Inflammatory macrophage treated with lipopolysaccharide for 1 hour (primary cell): ENCODE measurements around the gene CLCA1.

ENCODE experiments used
- DNase-seq, 2 donors: peaks; one replicate each; pipeline ENCODE4 v3.0.0-alpha.2; 2020 to 2022

CLCA1 gene

DNA sequence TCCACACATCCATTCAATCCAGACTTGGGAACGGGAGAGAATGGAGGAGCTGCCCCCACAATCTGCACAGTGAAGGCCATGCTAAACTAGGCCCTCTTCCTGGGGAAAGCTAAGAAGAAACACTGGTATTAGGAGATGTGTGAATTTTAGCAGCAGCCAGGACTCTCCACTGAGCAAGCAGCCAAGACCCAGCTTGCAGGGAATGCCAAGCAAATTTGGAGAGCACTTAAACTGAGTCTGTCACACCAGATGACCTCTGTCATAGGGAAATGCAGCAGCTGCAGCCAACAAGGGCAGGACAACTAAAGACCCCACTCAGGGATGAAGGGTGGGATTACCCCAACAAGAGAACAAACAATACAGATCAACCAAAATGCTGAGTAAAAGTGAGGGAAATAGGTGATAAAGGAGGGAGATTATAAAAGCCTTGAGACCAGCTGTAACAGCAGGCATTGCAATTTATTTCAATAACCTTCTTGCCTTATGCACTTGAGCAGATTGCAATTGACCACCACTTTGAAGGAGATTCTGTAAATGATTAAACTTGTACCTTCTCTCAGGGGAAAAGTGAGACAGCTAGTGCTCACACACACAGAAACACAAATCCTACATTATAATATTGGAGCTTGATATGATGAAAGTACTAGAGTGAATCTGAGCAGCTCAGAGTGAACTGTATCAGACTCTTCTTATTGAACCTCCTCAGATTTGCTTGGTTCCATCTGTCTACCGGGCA is 2.5 kb upstream of the CLCA1 start:
- DNase-seq: no peak

DNA sequence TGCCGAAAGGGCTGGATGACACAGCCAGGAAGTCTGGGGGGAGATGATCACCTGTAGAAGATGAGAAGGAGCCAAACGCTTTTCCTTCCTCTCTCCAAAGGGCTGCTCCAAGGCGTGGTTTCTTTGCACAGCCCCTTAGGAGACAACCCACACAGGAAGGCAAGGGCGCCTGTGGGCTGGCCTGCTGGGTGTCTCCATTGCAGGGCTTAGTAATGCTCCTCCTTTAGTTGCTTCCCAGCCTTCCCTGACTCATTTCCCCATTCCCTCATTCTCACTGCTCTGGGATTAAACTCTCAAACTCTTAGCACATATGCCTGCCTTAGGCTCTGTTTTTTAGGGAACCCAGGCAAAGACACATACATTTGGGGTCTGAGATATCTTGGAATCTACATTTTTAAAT is 1.7 kb upstream of the CLCA1 start:
- no peak for DNase-seq

DNA sequence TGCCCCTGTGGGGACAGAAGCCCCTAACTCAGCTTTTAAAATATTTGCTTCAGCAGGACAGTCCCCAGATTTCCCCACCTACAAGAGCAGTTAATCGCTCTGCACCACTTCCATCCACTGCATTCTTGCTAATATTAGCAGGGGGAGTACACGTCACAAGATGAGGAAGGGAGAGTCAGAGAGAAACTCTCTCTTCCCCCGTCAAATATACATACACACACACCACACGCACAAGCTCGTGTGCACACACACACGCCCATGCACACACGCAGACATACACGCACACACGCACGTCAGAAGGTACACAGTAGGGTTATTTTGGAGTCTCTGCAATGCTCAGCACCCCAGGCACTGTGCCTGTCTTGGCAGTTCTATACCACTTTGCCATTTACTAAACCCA is 2.1 kb downstream of the CLCA1 start:
- no peak for DNase-seq

DNA sequence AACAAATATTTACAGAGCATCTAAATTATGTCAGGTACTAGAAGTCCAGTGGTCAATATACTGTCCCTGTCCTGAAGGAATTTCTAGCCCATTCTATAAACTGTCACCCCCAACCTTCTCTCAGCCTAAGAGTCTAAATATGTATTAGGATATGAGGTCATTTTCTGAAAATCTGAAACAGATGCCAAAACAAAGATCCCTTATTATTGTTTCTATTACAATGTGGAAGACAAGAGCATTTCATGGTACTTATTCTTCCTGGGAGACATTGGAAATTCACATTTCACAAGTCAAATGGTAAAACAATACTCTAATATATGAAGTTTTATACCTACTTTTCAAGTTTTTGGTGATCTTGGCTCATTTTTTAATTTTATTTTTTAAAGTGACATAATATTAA is 2.6 kb downstream of the CLCA1 start:
- no peak for DNase-seq

DNA sequence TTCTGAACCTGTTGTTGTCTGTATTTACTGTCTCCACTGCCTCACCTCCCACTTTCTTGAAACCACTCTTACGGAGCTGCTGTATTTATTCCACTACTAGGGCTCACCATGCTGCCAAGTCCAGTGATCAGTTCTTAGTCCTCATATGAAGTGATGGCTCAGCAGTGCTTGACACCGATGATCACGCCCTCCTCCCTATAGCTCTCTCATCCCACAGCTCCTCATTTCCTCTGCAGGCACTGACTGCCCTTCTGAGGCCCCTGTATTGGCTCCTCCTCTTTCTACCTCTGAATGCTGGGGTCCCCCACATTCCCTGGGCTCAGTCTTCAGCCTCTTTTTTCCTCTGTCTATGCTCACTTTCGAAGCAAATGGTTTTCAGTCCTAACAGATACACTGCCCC is 3.4 kb downstream of the CLCA1 start:
- no peak for DNase-seq

DNA sequence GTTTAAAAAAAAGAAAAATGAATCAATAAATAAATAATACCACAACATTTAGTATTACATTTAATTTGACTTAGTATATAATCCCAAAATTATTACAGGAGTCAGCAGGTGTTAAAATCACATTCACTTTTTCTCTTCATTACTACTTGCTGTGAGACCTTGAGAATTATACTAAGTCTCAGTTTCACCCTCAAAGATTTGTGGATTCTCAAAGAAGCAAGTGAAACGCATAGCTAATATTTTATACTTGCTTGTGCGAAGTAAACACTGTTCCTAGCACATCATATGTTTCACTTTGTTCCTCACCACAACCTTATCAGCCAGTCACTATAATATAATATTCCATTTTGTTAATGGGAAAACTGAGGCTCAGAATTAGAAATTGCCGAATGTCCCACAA is 4.0 kb downstream of the CLCA1 start:
- DNase-seq: no peak

DNA sequence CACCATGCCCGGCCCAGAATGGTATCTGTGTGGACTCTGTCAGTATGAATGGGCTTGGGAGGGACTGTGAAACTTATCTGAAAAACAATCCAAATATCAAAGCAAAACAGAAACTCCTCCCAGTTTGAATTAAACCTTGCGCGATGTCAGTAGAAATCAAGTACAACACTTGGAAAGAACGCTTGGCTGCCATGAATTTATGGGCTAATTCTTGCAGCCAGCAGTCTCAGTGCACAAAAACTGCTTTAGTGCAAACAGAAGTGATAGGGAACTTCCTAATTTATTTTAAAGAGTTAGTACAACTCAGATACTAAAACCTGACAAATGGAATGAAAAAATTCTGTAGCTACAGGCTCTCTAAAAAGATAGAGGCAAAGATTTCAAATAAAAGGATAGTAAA is 8.5 kb downstream of the CLCA1 start:
- no peak for DNase-seq

DNA sequence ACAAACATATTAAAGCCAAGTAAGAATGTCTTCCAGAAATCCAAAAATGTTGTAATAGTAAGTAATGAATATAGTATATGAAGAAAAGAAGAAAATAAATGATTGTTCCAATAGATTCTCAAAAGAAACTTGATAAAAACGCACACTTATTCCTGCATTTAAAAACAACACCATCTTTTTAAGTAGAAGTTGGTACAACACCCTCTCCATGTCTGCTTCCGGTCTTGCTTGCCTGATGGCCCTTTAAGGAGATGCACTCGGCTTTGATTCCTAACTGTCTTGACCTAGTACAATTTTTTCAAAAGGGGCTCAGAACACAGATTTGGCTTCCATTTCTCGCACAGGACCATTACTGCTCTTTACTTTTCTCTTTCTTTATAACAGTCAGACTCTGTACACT is 9.0 kb downstream of the CLCA1 start:
- DNase-seq: no peak

DNA sequence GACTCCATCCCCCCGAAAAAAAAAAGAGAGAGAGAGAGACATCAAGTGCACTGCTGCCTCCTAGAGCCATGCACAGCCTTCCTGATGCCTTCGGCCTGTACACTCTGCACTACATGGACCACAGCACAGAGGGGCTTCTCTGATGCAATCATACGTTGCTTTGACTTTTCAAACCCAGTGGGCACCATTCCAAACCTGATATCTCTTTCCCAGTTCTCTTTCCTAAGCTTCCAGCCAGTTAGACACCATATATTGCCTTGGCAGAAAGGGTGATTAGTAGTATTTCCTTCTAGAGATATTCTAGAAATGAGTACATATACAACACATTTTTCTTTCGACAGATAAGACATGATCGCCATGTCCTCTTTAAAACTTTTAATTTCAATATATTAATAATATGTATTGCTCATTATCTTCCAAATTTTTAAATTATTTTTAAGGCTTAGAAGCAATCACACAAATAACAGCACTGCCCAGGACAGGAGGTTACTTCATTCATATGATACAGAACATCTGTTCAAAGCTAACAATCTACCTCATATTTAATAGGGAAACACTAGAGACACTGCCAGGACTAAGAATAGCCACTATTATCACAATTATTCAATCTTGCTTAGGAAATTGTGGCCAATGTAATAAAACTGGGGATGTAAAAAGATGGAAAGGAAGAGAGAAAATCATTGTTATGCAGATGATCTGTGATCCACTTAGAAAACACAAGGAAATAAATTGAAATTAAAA is 9.9 kb downstream of the CLCA1 start:
- DNase-seq: no peak

DNA sequence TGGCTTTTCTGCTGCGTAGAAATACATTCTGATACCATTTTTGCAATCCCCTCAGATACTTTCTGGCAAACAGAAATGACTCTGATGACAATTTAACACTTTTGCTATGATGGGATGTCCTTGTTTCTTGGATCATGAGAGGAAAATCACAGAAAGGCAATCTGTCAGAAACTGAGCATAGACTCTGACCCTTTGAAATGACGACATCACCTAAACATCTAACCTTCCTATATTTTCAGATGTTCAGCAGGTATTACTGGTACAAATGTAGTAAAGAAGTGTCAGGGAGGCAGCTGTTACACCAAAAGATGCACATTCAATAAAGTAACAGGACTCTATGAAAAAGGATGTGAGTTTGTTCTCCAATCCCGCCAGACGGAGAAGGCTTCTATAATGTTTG is 13.2 kb downstream of the CLCA1 start:
- no peak for DNase-seq

DNA sequence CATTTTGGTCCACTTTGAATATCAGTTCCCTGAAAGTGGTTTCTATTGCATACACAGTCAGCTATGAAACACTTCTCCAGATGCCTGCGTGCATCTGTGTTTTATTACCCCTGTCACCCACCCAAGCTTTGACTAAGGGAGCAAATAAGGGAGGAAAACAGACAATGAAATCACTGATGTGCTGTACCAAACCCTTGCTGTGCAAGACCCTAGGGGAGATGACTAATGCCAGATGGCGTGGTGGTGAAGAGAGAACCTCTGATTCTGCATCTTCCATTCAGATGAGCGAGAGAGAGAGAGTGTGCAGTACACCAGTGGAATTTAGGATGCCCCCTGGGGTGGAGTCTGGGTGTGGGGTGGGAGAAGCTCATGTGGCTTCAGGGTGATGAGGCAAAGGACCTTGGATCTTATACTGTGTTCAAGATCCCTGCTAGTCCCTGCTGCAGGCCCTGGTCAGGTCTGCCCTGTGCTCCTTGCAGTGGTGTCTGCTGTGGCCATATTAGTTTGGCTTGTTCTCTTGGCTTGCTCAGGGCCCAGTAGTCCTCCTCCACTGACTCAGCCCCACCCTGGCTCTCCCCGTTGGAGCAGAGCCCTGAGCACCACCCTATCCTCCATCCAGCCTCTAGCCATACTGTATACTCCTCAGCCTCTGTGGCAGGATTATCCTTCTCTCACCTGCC is 18.5 kb downstream of the CLCA1 start:
- no peak for DNase-seq

DNA sequence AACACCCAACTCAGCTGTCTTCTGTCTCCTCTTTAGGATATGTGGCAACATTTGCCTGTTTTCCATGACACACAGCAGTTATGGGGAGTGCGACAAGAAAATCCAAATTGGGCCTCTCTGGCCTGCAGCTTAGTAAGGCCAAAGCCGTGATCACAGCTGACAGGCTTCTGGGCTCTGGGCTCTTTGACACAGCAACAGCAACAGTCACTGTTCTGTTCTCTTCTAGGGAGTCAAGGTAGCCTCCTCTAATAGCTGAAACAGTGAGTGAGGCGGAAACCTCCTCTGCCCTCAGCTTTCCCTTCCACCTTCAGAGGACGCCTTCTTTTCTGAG is 19.0 kb downstream of the CLCA1 start:
- no peak for DNase-seq

DNA sequence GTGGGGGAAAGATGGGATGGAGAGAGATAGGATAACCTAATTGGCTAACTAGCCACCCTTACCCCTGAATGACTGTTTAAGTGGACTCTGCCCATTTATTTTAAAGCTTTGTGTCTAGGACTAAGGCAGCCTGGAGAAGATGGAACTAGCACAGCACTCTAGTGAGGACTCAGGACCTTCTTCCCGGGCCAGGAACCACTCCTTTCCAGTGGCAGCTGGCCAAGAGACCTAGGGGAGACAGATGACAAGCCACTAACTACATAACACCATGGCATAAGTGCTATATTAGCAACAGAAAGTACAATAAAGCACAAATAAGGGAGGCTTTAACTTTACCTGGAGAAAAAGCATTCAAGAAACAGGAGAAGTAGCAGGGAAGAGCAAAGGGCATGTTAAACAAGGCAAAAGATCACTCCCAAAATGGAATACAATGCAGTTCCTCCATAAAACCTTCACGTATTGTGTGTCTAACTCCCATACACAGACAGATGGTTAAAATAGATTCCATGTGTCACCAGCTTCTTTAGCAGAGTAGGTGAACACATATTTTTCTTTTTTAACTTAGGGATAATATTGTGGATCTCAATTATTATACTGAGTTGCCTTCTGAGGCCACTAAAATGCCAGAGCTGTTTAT is 20.6 kb downstream of the CLCA1 start:
- no peak for DNase-seq

DNA sequence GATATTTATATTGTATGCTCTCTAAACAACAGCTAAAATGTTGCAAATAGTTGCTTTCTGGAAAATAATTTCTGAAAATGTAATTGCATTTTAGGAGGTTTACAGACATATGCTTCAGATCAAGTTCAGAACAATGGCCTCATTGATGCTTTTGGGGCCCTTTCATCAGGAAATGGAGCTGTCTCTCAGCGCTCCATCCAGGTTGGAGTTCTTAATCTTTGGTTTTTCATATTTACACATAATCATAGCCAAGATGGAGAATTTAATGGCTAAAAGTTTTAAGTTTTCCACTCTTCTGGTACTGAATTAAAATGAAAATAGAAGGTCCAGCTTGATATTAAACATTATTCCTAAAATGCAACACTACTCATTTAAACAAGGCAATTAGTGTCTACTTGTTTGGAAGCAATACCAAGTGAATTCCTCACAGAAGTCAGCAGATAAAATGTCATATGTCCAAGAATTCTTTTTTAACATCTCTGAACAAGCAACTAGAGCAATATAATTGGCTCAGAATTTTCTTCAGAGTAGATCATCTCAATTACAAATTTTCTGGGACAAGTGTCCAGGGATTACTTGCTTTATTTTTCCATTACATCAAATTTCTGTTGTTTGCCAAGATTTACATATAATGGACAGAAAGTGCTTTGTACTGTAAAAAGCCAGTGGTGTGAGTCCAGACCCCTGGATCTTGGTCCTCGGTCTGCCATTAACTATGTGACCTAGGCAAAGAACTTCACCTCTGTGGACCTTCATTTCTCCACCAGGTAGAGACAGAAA is 22.6 kb downstream of the CLCA1 start:
- DNase-seq: no peak

DNA sequence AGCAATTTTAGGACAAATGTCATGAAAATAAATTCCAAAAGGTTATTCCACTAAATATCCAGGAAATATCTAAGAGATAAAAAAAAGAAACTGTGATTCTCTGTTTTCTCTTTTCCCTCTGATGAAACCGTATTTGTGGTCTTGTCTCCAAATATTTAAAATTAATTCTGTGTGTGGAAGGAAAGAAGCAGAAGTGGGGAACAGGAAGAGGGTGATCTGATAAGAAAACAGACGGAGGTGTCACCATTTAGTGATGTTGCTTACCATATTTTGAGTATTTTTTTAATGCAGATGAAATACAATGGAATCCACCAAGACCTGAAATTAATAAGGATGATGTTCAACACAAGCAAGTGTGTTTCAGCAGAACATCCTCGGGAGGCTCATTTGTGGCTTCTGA is 29.6 kb downstream of the CLCA1 start:
- no peak for DNase-seq

DNA sequence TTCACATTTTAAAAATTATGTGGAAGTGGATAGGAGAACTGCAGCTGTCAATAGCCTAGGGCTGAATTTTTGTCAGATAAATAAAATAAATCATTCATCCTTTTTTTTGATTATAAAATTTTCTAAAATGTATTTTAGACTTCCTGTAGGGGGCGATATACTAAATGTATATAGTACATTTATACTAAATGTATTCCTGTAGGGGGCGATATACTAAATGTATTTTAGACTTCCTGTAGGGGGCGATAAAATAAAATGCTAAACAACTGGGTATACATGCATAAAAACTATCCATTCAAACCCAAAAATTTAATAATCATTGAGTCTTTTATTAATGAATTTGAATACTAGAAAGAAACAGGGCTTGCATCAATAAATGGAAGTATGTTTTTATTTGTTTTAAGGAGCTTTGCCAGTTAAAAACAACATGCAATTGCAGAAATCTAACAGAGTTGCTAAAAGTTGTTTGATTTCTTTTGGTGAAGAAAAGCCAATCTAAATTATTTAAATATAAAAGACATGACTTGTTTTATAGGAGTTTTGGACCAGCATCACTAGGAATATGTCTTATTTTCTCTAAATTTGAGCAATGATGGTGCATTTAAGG is 31.4 kb downstream of the CLCA1 start:
- DNase-seq: peak; percentile 59 to 92

DNA sequence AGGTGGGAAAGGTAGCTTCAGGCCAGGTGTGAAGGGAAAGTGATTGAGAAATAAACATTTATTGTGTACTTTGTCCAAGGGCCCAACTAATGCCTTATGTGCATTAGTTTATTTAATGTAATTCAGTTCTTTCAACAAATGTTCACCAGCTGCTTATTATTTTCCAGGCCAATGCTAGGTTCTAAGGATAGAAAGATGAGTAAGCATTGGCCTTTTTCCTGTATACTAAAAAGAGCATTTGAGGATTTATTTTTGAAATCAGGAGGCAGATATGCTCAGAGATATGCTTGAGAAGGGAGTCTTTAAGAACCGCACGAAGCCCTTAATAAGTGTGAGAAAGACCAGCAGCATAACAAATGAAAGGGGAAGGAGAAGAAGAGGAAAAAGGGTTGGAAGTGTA is 32.0 kb downstream of the CLCA1 start:
- no peak for DNase-seq

DNA sequence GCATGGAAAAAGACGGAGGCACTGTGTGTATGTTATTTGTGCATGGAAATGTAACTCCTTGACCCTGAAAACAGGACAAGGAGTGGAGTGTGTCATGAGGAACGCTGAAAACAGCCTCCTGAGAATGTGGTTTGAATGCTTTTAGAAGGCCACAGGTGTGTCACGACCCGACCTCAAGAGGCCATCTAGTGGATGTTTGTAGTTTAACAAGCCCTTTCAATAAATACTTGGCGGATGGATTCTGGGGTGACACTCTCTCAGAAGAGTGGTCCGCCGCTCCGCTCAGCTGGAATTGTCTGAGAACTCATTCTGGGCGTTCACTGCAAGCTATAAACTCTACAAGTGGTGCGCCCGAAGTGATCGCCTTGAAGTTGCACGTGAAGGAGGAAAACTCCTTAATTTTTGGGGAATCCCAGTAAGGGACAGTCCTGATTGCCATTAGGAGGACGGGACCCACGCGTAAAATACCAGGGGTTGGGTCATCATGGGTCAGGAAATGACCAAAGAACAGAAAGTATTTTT is 33.5 kb downstream of the CLCA1 start:
- peak in 1 of 2 donors; percentile 24 for DNase-seq

DNA sequence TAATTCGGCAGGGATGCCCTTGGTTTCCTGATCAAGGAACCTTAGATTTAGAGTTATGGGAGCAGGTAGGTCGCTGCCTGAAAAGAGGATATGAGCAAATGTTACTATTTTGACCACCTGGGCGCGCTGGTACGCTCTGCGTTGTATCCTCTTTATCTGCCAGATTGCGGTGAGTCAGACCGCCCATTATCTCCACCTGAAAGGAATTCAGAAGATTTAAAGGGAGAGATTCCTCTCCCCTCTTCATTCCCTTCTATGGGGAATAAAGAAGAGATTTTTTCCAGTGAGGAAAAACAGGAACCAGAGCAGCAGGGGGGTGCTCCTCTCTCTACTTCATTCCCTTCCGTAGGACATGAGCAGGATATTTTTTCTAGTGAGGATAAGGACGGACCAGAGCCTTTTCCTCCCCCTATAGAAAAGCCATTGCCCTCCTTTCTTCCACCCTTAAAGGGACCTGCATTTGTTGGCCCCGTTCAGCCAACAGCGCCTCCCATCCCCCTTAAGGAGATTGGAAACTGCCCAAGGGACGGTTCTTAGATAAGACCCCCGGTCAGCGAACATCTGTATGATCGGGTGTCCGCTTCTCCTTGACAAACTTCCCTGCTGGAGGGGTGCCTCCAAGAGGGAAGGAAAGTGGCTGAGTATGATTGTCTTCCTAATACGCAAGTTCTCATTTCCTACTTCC is 34.1 kb downstream of the CLCA1 start:
- no peak for DNase-seq

DNA sequence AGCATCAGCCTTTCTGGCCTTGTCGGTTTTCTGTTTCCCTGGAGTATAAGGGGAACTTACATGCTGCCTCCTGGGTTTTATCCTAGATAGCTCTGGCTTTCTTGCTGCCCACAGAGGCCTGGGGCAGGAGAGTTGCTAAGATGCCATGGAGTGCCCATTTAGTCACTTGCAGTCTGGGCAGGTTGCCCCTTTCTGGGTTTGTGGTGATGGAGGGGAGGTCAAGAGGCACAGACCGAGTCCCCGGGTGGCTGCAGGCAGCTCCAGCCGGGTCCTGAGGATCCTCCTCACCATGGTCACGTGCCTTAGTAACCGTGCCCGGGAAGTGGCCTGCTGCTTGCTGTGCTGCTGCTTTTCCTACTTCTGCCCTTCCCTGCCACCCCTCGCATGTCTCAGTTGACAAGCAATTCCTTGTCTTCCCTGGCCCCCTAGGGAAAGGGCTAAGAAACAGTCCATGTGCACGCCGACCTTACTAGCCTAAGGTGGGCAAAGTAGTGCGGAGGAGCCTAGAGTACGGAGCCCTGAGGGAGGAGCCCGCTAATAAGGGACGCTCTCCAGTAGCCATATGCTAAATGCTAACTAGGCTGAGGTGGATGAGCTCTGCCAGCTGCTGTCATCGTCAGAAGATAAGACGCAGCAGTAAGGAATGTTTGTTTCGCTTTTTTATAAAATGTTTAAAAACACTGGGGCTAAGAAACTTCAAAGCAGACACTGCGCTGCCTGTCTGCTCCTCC is 34.8 kb downstream of the CLCA1 start:
- peak in 1 of 2 donors; percentile 5 for DNase-seq

DNA sequence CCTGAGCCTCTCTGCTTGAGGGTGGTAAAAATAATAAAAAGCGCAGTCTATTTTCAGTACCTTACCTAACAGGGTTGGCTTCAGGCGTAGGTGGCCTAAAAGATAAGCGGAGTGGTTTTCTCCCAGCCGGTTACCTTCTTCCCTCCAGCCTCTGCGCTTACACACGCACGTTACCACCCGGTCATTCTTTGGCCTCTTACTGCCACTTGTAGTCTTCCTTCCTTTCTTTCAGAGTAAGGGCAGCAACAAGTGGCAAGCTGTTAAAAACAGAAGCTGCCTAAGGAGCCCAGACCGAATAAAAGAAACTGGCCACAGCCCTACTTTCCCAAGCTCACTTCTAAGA is 35.4 kb downstream of the CLCA1 start:
- no peak for DNase-seq
